Hematopoietic multipotent progenitor cell treated with erythropoietin and hydrocortisone succinate and interleukin-3 and kit ligand, for 4 days (in vitro differentiated cells): ENCODE results near the gene GUCD1.

ENCODE experiments used
- DNase-seq: peaks from one replicate; pipeline ENCODE4 v3.0.0-alpha.2; 2015

The GUCD1 gene

DNA sequence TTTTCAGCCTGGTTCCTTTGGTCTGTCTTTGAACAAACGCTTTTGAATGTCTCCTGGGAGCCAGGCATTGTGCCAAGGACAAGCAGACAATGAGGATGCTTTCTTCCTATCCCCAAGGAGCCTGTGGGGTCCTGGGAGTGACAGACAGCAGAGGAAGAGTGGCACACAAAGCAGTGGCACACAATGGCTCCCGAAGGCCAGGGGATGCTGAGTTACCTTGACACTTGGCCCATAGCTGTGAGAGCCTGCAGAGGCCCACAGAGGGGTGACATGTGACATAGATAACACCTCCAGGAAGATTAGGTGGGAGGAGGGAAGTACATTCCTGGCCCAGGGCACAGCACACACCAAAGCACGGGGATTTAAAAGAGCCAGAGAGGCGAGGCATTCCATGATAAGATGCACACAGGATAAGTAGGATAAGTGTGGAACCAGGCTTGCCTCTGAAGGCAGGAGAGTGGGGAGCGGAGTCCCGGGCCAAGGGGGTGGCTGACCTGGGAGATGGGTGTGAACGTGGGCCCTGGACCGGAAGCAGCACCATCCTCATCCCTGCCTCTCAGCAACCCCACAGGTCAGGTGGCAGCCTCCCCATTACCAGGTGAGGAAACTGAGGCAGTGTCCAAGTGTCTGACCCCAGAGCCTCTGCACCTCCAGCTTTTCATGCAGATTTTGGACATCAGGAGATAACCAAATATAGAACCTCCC lies 53.5 kb downstream of the GUCD1 start:
- no peak for DNase-seq

DNA sequence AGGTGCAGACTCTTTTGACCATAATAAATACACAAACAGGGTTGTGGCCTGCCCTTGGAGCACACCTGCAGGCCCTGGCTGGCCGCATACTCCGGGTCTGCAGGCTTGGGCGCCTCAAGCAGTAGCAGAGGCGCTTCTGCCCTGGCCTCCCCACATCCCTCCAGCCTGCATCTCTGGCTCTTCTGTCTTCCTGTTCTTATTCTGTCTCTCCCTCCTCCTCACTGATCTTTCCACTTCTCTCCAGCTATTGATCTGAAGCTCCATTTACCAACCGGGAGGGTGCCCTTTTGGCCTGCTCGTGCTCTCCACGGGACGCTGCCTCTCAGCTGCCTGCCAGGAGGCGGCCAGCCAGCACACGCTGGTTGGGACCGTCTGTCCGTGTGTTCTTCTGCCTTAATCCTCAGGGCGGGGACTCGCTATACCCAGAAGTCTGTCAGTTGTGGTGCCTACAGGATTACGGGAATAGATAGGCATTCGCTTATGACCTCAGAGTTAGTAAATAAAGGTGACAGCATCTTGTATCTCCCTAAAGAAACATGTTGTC lies 54.6 kb downstream of the GUCD1 start:
- DNase-seq: no peak

DNA sequence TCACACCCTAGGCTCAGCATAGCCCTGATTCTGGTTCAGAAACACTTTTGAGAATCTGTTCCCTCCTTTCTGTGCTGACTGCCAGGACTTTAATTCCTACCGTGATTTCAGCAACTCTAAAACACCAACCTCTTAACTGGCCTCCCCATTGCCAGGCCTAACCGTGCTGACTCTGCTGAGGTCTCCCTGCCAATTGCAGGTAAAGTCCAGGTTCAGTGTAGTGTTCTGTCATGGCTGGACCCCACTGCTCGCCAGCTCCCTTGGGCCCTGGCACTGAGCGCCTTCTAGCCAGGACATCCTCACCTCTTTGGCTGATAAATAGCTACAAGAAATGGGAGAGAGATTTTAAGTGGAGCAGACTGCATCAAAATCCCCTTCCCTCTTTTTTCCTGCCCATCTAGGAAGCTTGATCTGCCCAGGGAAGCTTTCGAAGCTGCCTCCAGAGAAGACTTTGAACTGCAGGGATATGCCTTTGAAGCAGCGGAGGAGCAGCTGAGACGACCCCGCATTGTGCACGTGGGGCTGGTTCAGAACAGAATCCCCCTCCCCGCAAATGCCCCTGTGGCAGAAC lies 55.1 kb downstream of the GUCD1 start:
- DNase-seq: no peak

GRCh38 chr22:24498824-24499223 lies 56.1 kb downstream of the GUCD1 start:
- DNase-seq: no peak

GRCh38 chr22:24497841-24498258 lies 57.1 kb downstream of the GUCD1 start:
- peak; percentile 66 for DNase-seq

DNA sequence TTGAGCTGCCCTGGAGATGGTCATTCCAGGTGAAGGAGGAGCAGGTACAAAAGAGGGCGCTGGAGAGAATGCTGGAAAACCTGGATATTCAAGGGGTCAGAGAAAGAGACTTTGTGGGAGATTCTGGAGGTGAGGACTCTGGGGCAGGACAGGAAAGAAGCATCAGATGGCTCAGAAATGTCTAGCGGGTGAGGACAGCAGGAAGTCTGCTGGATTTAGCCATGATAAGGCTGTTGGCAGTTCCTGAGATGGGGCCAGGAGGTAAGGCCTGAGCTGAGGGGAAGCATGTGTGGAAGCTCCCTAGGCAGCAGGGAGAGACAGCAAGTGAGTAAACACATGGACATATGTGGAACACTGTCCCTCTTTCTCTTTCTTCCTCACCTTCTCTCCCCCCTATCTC lies 58.3 kb downstream of the GUCD1 start:
- DNase-seq: no peak

GRCh38 chr22:24496234-24496633 lies 58.7 kb downstream of the GUCD1 start:
- DNase-seq: no peak

GRCh38 chr22:24495365-24495675 lies 59.6 kb downstream of the GUCD1 start:
- DNase-seq: no peak

DNA sequence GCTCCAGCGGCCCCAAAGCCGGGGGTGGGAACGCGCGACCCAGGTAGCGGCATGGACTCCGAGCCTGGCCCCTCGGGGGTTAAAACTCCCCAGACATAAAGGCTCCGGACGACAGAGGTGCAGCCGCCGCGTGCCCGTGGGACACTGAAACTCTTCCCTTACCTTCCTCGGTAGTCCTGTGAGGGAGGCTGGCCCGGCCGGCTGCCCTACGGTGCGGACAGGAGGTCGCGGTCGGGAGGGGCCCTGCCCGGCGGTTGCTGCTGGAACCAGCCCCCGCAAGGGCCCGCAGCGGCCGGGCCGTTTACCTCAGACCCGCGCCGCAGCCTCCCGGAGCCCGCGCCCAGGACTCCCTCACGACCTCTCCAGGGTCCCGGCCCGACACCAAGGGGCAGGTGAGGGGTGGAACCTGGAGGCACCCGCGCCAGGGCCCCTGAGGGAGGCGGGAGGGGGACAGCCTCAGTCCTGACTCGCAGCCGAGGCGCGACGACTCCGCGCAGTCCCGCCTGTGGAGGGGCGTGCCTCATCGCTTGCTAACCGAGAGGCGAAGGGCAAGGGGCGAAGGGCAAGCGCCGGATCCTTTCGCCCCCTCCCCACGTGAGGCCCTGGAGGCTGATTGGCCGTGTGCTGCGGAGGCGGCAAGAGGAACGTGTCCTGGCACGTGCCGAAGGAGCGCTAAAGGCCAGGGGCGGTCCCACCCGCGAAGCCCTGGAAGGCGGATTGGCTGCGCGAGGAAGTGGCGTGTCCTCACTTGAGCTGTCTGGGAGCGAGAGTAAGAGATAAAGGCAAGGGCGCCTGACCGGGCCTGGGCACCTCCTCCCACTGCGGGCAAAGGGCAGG lies 60.2 kb downstream of the GUCD1 start, which contains the start of gene UPB1:
Gene UPB1 (plus strand): TSS at position 805 of the 837 bp plus-strand sequence. CDS start 72 bp downstream, outside the sequence.
- peak; percentile 41 for DNase-seq

DNA sequence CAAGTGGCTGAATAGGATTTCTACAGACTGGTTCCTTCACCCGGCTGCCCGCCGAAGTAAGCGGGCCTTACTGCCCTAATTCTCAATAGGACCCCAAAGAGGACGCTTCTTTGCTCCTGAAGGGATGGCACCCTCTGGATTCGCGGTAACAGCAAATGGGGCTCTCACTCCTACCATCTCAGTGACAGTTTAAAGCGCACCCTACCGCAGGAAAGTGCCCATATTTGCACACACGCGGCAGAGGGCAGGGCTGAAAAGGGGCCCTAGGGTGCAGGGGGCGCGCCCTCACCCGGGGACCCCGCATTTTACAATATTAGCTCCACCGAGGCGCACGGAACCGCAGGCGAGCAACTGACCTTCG lies 60.8 kb downstream of the GUCD1 start:
- DNase-seq: no peak

- DNase-seq: no peak
Measured at GRCh38 chr22:24492391-24492790, 62.5 kb downstream of the GUCD1 start.
